ENCODE data around the gene CDCA8.
A peak's percentile ranks its signal among the peaks of the same experiment; 100 is the strongest.

The CDCA8 gene

DNA sequence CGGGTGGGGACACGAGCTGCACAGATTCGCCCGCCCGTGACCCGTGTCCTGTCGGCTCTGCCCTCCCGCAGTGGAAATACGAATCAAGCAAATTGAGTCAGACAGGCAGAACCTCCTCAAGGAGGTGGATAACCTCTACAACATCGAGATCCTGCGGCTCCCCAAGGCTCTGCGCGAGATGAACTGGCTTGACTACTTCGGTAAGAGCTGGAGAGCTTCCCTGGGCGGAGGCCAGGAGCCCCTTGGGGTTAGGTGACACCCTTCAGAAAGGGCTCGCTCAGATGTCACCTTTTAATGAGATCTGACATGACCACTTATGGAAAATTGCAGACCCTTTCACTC, 489 bp downstream of the CDCA8 start:
- peak overlapping the region; percentile 92 for H3K9ac ChIP-seq (ENCODE audit: low read length)
- peaks cover 43% of the 10 kb centered on the region for H3K36me3 ChIP-seq (ENCODE audit: insufficient read depth, low read length)
- H4K20me1 ChIP-seq (ENCODE audit: insufficient read depth, low read length): no peaks in the 10 kb centered on the region
- H2AFZ ChIP-seq (ENCODE audit: low read length): no peak overlapping the region
- peak overlapping the region; percentile 85 for H3K4me3 ChIP-seq (ENCODE audit: low read depth, low read length, poor library complexity, severe bottlenecking)
- H3K27ac ChIP-seq (ENCODE audit: low read depth, low read length, poor library complexity, severe bottlenecking): peak overlapping the region; percentile 78
- TF ChIP-seq EZH2 (IDR thresholded peaks at IDR 0.05; ENCODE audit: borderline replicate concordance, low read length): no peak
- TF ChIP-seq, protein P1, sequence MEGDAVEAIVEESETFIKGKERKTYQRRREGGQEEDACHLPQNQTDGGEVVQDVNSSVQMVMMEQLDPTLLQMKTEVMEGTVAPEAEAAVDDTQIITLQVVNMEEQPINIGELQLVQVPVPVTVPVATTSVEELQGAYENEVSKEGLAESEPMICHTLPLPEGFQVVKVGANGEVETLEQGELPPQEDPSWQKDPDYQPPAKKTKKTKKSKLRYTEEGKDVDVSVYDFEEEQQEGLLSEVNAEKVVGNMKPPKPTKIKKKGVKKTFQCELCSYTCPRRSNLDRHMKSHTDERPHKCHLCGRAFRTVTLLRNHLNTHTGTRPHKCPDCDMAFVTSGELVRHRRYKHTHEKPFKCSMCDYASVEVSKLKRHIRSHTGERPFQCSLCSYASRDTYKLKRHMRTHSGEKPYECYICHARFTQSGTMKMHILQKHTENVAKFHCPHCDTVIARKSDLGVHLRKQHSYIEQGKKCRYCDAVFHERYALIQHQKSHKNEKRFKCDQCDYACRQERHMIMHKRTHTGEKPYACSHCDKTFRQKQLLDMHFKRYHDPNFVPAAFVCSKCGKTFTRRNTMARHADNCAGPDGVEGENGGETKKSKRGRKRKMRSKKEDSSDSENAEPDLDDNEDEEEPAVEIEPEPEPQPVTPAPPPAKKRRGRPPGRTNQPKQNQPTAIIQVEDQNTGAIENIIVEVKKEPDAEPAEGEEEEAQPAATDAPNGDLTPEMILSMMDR (IDR thresholded peaks at IDR 0.05; ENCODE audit: low read length): no peak
- no peaks in the 10 kb centered on the region for H3K9me2 ChIP-seq (ENCODE audit: low read depth, low read length)
- no peaks in the 10 kb centered on the region for H3F3A ChIP-seq (ENCODE audit: insufficient read depth, low read length)
- peaks cover 30% of the 10 kb centered on the region for H3K4me1 ChIP-seq (ENCODE audit: insufficient read depth, low read length, severe bottlenecking)
- H3K9me3 ChIP-seq (ENCODE audit: low read length): no peaks in the 10 kb centered on the region
- H3K27me3 ChIP-seq (ENCODE audit: insufficient read depth, low read length): no peaks in the 10 kb centered on the region
- peaks cover 4% of the 10 kb centered on the region; the same call in 1 of the 2 replicates for H3K79me2 ChIP-seq (ENCODE audit: insufficient read depth, low read length)
- peak overlapping the region; percentile 80 for H3K4me2 ChIP-seq (ENCODE audit: low read length)

DNA sequence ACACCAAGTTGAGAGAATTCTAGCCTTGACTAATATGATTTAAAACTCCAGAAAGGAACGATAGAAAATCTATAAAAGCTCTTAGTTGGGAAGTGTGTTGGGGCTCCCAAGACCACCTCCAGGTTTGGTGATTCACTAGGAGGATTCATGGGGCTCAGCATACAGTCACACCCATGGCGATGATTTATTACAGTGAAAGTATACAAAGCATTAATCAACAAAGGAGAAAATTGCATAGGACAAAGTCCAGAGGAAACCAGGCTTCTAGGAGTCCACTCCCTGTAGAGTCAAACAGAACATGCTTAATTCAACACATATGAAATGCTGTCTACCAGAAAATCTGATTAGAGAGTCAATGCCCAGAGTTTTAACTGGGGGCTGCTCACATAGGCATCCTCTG, 4.8 kb downstream of the CDCA8 start:
- H4K20me1 ChIP-seq (ENCODE audit: insufficient read depth, low read length): no peaks in the 10 kb centered on the region
- no peak overlapping the region for H3K9ac ChIP-seq (ENCODE audit: low read length)
- H3K27ac ChIP-seq (ENCODE audit: low read depth, low read length, poor library complexity, severe bottlenecking): no peak overlapping the region
- H3K9me3 ChIP-seq (ENCODE audit: low read length): no peaks in the 10 kb centered on the region
- no peak overlapping the region for H2AFZ ChIP-seq (ENCODE audit: low read length)
- peaks cover 8% of the 10 kb centered on the region for H3K4me1 ChIP-seq (ENCODE audit: insufficient read depth, low read length, severe bottlenecking)
- H3K4me2 ChIP-seq (ENCODE audit: low read length): no peak overlapping the region
- peaks cover 75% of the 10 kb centered on the region for H3K36me3 ChIP-seq (ENCODE audit: insufficient read depth, low read length)
- H3F3A ChIP-seq (ENCODE audit: insufficient read depth, low read length): no peaks in the 10 kb centered on the region
- H3K27me3 ChIP-seq (ENCODE audit: insufficient read depth, low read length): no peaks in the 10 kb centered on the region
- no peaks in the 10 kb centered on the region for H3K9me2 ChIP-seq (ENCODE audit: low read depth, low read length)
- TF ChIP-seq, protein P1 (IDR thresholded peaks at IDR 0.05; ENCODE audit: low read length): no peak
- no peak for TF ChIP-seq EZH2 (IDR thresholded peaks at IDR 0.05; ENCODE audit: borderline replicate concordance, low read length)
- H3K79me2 ChIP-seq (ENCODE audit: insufficient read depth, low read length): peaks cover 4% of the 10 kb centered on the region; the same call in 1 of the 2 replicates
- no peak overlapping the region for H3K4me3 ChIP-seq (ENCODE audit: low read depth, low read length, poor library complexity, severe bottlenecking)

DNA sequence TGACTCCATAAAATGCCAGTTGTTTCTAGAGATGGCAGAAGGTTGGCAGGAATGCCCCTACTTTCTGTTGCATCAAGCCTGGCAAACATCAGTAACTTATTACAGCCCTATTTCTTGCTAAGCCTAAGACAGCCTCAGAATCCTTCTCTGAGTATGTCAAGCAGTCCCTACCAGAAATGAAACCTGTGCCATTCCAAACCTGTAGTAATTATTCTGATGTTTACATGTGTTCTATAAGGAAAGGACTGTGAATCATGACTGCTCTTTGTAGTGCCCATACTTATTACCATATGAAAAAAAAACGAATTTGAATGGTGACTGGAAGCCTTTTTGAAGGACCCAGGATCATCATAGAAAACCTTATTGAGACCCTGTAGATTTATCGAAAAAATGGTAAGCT, 5.4 kb downstream of the CDCA8 start:
- Histone ChIP-seq H3F3A (ENCODE audit: insufficient read depth, low read length) (no peaks in the 10 kb centered on the region), H3K9me3 (ENCODE audit: low read length) (no peaks in the 10 kb centered on the region), H4K20me1 (ENCODE audit: insufficient read depth, low read length) (no peaks in the 10 kb centered on the region), H3K4me2 (ENCODE audit: low read length) (no peak overlapping the region), H3K27me3 (ENCODE audit: insufficient read depth, low read length) (no peaks in the 10 kb centered on the region), H3K36me3 (ENCODE audit: insufficient read depth, low read length) (peaks cover 82% of the 10 kb centered on the region), H3K9me2 (ENCODE audit: low read depth, low read length) (no peaks in the 10 kb centered on the region), H3K9ac (ENCODE audit: low read length) (no peak overlapping the region), H2AFZ (ENCODE audit: low read length) (no peak overlapping the region), H3K4me3 (ENCODE audit: low read depth, low read length, poor library complexity, severe bottlenecking) (no peak overlapping the region), H3K27ac (ENCODE audit: low read depth, low read length, poor library complexity, severe bottlenecking) (no peak overlapping the region), H3K79me2 (ENCODE audit: insufficient read depth, low read length) (peaks cover 2% of the 10 kb centered on the region; the same call in 1 of the 2 replicates), H3K4me1 (ENCODE audit: insufficient read depth, low read length, severe bottlenecking) (peaks cover 8% of the 10 kb centered on the region)
- no peak for TF ChIP-seq EZH2 (IDR thresholded peaks at IDR 0.05; ENCODE audit: borderline replicate concordance, low read length)
- TF ChIP-seq, protein P1 (IDR thresholded peaks at IDR 0.05; ENCODE audit: low read length): no peak

Data from OCI-LY1 (cell line).